Stomach (tissue), 9 donors: ENCODE measurements around the gene DRC3. TPM values are rescaled to one million over a fixed set of nuclear protein-coding genes. Genes with fewer than 3 reads are reported as not detected.

Experiments
- DNase-seq, 2 donors: peaks; one replicate each; pipeline versions ENCODE4 v3.0.0 to v3.0.0-alpha.2; 2013 to 2019
- H3K27ac ChIP-seq, 5 donors: fragments of 200-600 bp in 4 of 5; sonication (generic) in 4 of 5; one replicate each; pipeline ENCODE4 v1.5.1; 2013 to 2019; ENCODE audit warnings: mild to moderate bottlenecking in 1 of 5, moderate library complexity in 1 of 5
- H3K27me3 ChIP-seq, 3 donors: fragments of 200-600 bp; sonication (generic); one replicate each; pipeline ENCODE4 v1.5.1; 2017 to 2019; ENCODE audit warnings: mixed run types in 1 of 3
- H3K36me3 ChIP-seq, 4 donors: fragments of 200-600 bp; sonication (generic); 1 replicate in 3 of 4; 2 replicates in 1 of 4; pipeline ENCODE4 v1.5.1; 2016 to 2019
- H3K4me1 ChIP-seq, 4 donors: fragments of 200-600 bp; sonication (generic); one replicate each; pipeline ENCODE4 v1.5.1; 2016 to 2019
- H3K4me3 ChIP-seq, 4 donors: fragments of 200-600 bp; sonication (generic) in 3 of 4; one replicate each; pipeline ENCODE4 v1.5.1; 2016 to 2019; ENCODE audit warnings: mild to moderate bottlenecking in 1 of 4
- H3K9me3 ChIP-seq, 4 donors: fragments of 200-600 bp; sonication (generic); one replicate each; pipeline ENCODE4 v1.5.1; 2016 to 2019
- EP300 ChIP-seq: sonication (generic); formaldehyde crosslinking; IDR thresholded peaks from one replicate; pipeline ENCODE4 v1.6.1; 2017; ENCODE audit warnings: antibody characterized with exemption
- POLR2A ChIP-seq, 4 donors: fragments of 450-650 bp; IDR thresholded peaks; one replicate each; pipeline ENCODE4 v1.6.1; 2016; ENCODE audit warnings: antibody characterized with exemption in 4 of 4, control low read depth in 2 of 4, mild to moderate bottlenecking in 1 of 4, moderate library complexity in 1 of 4
- POLR2AphosphoS5 ChIP-seq, 3 donors: sonication (generic); formaldehyde crosslinking; IDR thresholded peaks; one replicate each; pipeline ENCODE4 v1.6.1; 2016; ENCODE audit warnings: antibody characterized with exemption in 3 of 3
- WGBS, 5 donors: extraction: QIAGEN DNeasy Blood & Tissue Kit in 3 of 5; methylation state at CpG; one replicate each; pipeline versions ENCODE4 v1.1.5 to v1.1.7; 2013 to 2018; 5-methylcytosine and 5-hydroxymethylcytosine counted together
- intact Hi-C: fragments of 100-400 bp; cut with DNase I; formaldehyde crosslinking; loops from one replicate; pipeline ENCODE4 v1.15.1; 2023; ENCODE audit warnings: low total_unique reads
- polyA plus RNA-seq, 3 donors: library from polyadenylated mRNA; stranded (reverse); fragments of 200-250 nt; gene quantifications; one replicate each; pipeline ENCODE4 v1.2.3, GENCODE V29; 2013
- total RNA-seq, 5 donors: library from RNA; depleted of rRNA; stranded (reverse); fragments of >200 nt; gene quantifications; one replicate each; pipeline versions ENCODE4 v1.1.0 to v1.2.3, GENCODE V29; 2014 to 2016
- TF ChIP-seq, protein P1 (sequence below), 7 experiments: fragments of 450-650 bp in 4 of 7; fragments of 200-600 bp in 3 of 7; sonication (generic) in 3 of 7; IDR thresholded peaks; one replicate each; pipeline ENCODE4 v1.5.1; 2016 to 2019; ENCODE audit warnings: antibody characterized with exemption in 7 of 7, control low read depth in 2 of 7, mild to moderate bottlenecking in 1 of 7
- donor health status: healthy with polysubstance abuse.
- donor health status: Bipolar disorder and iron deficiency.
- donor health status: healthy.

DRC3 gene
- total and polyA plus RNA-seq, 8 donors: 1.1 to 16.5 (median 1.7) TPM; not detected in 1

DNA sequence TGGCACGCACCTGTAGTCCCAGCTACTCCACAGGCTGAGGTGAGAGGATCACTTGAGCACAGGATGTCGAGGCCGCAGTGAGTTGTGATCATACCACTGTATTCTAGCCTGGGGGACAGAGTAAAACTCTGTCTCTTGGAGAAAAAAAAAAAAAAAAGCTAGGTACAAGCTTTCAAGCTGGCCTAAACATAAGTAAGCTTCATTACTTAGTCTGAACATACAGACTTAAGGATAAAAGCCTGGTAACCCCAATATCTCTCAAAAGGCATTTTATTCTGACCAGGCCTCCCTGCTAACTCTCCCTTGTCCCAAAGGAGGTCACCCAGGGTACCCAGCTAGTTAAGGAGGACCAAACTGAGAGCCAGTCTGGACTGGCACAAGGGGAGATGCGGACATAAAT lies 46.6 kb upstream of the DRC3 start:
- Histone ChIP-seq H3K4me1 (peaks cover 26 to 76% (median 59%) of the 10 kb centered on the region in 4 donors), H3K27ac (peak overlapping the region in 1 of 5 donors; percentile 54), H3K4me3 (no peak overlapping the region), H3K27me3 (no peaks in the 10 kb centered on the region), H3K9me3 (no peaks in the 10 kb centered on the region), H3K36me3 (no peaks in the 10 kb centered on the region)
- no peak for TF ChIP-seq EP300
- TF ChIP-seq, protein P1, sequence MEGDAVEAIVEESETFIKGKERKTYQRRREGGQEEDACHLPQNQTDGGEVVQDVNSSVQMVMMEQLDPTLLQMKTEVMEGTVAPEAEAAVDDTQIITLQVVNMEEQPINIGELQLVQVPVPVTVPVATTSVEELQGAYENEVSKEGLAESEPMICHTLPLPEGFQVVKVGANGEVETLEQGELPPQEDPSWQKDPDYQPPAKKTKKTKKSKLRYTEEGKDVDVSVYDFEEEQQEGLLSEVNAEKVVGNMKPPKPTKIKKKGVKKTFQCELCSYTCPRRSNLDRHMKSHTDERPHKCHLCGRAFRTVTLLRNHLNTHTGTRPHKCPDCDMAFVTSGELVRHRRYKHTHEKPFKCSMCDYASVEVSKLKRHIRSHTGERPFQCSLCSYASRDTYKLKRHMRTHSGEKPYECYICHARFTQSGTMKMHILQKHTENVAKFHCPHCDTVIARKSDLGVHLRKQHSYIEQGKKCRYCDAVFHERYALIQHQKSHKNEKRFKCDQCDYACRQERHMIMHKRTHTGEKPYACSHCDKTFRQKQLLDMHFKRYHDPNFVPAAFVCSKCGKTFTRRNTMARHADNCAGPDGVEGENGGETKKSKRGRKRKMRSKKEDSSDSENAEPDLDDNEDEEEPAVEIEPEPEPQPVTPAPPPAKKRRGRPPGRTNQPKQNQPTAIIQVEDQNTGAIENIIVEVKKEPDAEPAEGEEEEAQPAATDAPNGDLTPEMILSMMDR (IDR thresholded peaks at IDR 0.05): no peak
- no peak for TF ChIP-seq POLR2A (IDR thresholded peaks at IDR 0.05)
- TF ChIP-seq POLR2AphosphoS5 (IDR thresholded peaks at IDR 0.05): no peak
- DNase-seq: no peak
- 67 to 92% (median 79%) methylated on average over 4 of the region's 4 CpGs for WGBS, 5 donors
- intact Hi-C loops: no loop called here

DNA sequence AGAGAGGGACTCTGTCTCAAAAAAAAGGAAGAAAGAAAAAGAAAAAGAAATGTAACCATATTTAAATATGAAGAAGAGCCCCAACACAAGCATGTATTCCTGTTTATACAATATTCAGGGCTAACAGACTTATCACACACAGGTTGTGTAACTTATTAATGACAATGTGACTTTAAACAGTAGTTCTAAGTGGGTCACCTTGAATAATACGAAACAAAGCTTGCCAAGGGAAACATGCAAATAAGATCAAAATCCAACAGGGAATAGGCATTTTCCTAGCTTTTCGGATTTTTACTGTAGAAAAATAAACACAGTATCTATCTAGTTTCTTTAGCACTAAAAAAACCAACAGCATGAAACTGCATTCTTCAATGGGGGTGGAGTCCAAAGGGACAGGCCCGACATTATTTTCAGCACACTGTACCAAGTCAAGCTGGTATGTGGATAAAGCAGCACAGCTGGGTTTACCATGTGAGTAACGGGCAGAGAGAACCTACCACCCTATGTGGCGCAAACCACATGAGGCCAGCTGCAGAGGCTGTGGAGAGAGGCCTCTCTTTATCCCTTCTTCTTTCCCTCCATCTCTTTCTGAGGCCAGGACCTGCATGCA lies 45.7 kb upstream of the DRC3 start:
- WGBS, 5 donors: 30 to 50% (median 37%) methylated on average over 5 of the region's 5 CpGs
- H3K4me3 ChIP-seq: no peak overlapping the region
- H3K27me3 ChIP-seq: no peaks in the 10 kb centered on the region
- H3K27ac ChIP-seq: peak overlapping the region; percentile 32 to 54 (median 42)
- no peak for DNase-seq
- intact Hi-C loops: no loop called here
- TF ChIP-seq POLR2AphosphoS5 (IDR thresholded peaks at IDR 0.05): no peak
- TF ChIP-seq, protein P1 (IDR thresholded peaks at IDR 0.05): no peak
- TF ChIP-seq POLR2A (IDR thresholded peaks at IDR 0.05): no peak
- no peak for TF ChIP-seq EP300
- H3K4me1 ChIP-seq: peaks cover 19 to 73% (median 50%) of the 10 kb centered on the region in 4 donors
- no peaks in the 10 kb centered on the region for H3K36me3 ChIP-seq
- no peaks in the 10 kb centered on the region for H3K9me3 ChIP-seq

DNA sequence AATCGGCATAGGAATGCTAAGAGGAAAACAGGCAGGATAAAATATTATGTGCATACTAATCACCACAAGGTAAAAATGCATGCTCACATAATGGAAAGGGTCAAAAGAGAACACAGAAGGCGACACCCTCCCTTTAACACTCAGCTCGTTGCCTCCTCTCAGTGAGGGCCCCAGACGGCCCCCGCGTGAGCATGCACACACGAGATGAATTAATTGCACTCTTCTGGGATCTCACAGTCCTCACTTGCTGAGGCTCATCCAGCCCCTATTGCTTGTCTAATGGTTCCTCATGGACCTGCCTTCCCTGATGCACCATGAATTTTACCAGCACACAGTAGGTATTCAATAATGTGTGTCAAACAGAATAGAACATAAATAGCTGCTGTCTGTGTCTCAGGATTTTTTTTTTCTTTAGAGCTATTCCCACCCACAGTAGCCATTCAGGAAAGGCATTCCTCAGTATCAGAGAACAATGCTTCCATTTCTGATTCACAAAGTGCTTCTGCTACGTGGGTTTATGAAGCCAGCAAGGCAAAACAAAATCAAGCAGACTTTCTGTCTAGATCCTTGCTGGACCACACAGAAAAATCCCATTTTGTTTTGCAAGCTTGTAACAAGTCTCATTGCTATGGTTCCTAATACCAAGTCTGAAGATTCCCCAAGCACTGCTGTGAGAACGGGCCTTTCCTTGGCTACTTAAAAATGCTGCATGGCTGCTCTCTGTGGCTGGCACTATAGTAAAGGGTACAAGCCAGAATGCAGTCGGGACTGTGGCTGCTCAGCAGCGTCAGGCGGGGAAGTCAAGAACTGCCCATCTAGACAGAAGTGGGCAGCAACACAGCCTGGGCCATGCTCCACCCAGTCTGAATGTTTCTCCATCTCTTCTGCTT lies 44.0 kb upstream of the DRC3 start:
- Histone ChIP-seq H3K4me3 (no peak overlapping the region), H3K9me3 (no peaks in the 10 kb centered on the region), H3K36me3 (no peaks in the 10 kb centered on the region), H3K27ac (peak overlapping the region in 1 of 5 donors; percentile 23), H3K27me3 (no peaks in the 10 kb centered on the region), H3K4me1 (peaks cover 6 to 67% (median 42%) of the 10 kb centered on the region in 4 donors)
- 60 to 75% (median 74%) methylated on average over 10 to 12 of the region's 12 CpGs for WGBS, 5 donors
- intact Hi-C loops: no loop called here
- TF ChIP-seq, protein P1 (IDR thresholded peaks at IDR 0.05): no peak
- no peak for TF ChIP-seq POLR2AphosphoS5 (IDR thresholded peaks at IDR 0.05)
- no peak for TF ChIP-seq EP300
- TF ChIP-seq POLR2A (IDR thresholded peaks at IDR 0.05): no peak
- no peak for DNase-seq

DNA sequence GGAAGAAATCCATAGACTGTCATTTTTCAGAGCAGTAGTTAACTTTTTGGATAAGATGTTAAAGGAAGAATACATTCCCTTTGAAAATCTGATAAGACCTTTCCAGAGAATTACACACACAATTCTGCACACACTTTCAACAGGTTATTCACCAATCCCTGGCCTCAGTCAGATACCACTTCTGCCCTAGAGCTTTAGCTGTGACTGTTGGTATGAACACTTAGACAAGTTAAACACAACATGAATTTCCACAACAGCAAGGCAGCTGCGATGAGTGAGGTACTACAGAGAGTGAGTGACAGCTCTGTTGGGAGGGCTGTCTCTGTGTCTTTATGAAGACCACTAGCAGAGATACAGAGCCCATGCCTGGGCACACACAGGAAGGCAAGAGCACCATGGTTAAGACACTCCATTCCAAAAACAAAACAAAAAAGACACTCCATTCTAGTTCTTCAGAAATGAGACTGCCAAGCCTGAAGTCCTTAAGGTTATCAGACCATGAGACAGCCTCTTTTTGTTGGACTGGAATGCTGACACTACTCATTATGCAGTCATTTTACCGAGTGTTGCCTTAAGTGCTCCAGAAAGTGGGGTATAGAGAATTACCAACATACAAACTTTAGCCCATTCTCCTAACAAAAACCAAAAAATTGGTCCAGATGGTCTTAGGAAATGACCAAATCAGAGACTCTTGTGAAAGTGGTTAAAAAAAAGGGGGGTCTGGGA lies 42.8 kb upstream of the DRC3 start:
- intact Hi-C loops: no loop called here
- no peak for DNase-seq
- Histone ChIP-seq H3K9me3 (no peaks in the 10 kb centered on the region), H3K27me3 (no peaks in the 10 kb centered on the region), H3K27ac (peak overlapping the region in 1 of 5 donors; percentile 23), H3K36me3 (no peaks in the 10 kb centered on the region), H3K4me3 (no peak overlapping the region), H3K4me1 (peaks cover 9 to 77% (median 46%) of the 10 kb centered on the region in 4 donors)
- no peak for TF ChIP-seq POLR2AphosphoS5 (IDR thresholded peaks at IDR 0.05)
- no peak for TF ChIP-seq POLR2A (IDR thresholded peaks at IDR 0.05)
- no peak for TF ChIP-seq EP300
- TF ChIP-seq, protein P1 (IDR thresholded peaks at IDR 0.05): no peak
- WGBS, 5 donors: 40 to 65% (median 54%) methylated on average over 2 of the region's 2 CpGs
